ENCODE data around the gene HYPK. TPM values are rescaled to one million over a fixed set of nuclear protein-coding genes. Genes with fewer than 3 reads are reported as not detected.
A peak's percentile ranks its signal among the peaks of the same experiment; 100 is the strongest.

The HYPK gene
- total RNA-seq, 1 donor from 2014 or later, result 6.5 TPM

DNA sequence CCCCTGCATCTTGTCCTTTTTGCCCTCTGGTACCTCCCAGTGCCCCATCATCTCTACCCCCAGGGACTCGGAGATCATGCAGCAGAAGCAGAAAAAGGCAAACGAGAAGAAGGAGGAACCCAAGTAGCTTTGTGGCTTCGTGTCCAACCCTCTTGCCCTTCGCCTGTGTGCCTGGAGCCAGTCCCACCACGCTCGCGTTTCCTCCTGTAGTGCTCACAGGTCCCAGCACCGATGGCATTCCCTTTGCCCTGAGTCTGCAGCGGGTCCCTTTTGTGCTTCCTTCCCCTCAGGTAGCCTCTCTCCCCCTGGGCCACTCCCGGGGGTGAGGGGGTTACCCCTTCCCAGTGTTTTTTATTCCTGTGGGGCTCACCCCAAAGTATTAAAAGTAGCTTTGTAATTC is 6.8 kb upstream of the HYPK start:
- no peak for DNase-seq (ENCODE audit: low spot score)
- Mint-ChIP-seq H3K4me1 (ENCODE audit: unreplicated experiment) (peaks cover 38% of the 10 kb centered on the region), H3K4me3 (ENCODE audit: unreplicated experiment) (peak overlapping the region; percentile 99), H3K36me3 (ENCODE audit: low read depth, unreplicated experiment) (peaks cover 48% of the 10 kb centered on the region), H3K27ac (ENCODE audit: unreplicated experiment) (peak overlapping the region; percentile 98), H3K27me3 (ENCODE audit: unreplicated experiment) (peaks cover 27% of the 10 kb centered on the region), H3K9me3 (ENCODE audit: unreplicated experiment) (no peaks in the 10 kb centered on the region)
- TF ChIP-seq, protein P1, sequence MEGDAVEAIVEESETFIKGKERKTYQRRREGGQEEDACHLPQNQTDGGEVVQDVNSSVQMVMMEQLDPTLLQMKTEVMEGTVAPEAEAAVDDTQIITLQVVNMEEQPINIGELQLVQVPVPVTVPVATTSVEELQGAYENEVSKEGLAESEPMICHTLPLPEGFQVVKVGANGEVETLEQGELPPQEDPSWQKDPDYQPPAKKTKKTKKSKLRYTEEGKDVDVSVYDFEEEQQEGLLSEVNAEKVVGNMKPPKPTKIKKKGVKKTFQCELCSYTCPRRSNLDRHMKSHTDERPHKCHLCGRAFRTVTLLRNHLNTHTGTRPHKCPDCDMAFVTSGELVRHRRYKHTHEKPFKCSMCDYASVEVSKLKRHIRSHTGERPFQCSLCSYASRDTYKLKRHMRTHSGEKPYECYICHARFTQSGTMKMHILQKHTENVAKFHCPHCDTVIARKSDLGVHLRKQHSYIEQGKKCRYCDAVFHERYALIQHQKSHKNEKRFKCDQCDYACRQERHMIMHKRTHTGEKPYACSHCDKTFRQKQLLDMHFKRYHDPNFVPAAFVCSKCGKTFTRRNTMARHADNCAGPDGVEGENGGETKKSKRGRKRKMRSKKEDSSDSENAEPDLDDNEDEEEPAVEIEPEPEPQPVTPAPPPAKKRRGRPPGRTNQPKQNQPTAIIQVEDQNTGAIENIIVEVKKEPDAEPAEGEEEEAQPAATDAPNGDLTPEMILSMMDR (IDR thresholded peaks at IDR 0.05; ENCODE audit: unreplicated experiment), result no peak

DNA sequence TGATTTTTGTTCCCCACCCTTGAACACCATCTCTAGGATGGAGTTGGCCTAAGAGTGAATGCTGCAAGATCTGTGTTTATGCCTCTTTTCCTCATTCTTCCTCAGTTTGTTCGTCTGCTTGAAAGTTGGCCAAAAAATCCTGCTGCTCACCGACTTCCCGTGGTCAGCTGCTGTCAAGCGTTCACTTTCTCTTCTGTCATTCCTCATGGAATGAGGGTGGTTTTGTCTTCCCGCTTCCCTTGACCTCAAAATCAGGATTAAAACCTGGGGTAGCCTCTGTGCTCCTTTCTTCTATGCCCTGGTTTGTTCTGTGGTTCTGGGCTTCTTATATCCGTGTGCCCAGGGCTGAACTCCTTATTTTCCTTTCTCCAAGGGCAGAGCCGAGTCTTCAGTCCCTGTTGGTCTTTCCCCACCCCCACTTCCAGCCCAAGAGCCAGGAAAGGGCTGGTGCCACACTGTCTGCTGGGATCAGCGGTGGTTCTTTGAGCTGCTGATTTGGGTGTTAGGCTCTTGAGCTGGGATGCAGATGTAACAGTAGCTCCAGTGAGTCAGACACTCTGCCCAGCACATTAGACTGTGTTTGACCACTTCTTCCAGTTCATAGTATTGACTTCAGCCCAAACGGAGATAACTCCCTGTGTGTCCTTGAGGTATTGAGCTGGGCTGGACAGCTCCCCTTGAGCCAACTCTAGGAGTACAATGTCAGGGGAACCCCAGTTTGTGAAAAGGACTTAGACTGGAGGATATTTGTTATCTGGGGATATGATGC is 5.9 kb upstream of the HYPK start:
- no peak for DNase-seq (ENCODE audit: low spot score)
- no peaks in the 10 kb centered on the region for H3K9me3 Mint-ChIP-seq (ENCODE audit: unreplicated experiment)
- H3K4me3 Mint-ChIP-seq (ENCODE audit: unreplicated experiment), result peak overlapping the region; percentile 99
- peak overlapping the region; percentile 9 for H3K27ac Mint-ChIP-seq (ENCODE audit: unreplicated experiment)
- TF ChIP-seq, protein P1 (IDR thresholded peaks at IDR 0.05; ENCODE audit: unreplicated experiment), result no peak
- H3K36me3 Mint-ChIP-seq (ENCODE audit: low read depth, unreplicated experiment), result peaks cover 53% of the 10 kb centered on the region
- peaks cover 28% of the 10 kb centered on the region for H3K27me3 Mint-ChIP-seq (ENCODE audit: unreplicated experiment)
- peaks cover 43% of the 10 kb centered on the region for H3K4me1 Mint-ChIP-seq (ENCODE audit: unreplicated experiment)

DNA sequence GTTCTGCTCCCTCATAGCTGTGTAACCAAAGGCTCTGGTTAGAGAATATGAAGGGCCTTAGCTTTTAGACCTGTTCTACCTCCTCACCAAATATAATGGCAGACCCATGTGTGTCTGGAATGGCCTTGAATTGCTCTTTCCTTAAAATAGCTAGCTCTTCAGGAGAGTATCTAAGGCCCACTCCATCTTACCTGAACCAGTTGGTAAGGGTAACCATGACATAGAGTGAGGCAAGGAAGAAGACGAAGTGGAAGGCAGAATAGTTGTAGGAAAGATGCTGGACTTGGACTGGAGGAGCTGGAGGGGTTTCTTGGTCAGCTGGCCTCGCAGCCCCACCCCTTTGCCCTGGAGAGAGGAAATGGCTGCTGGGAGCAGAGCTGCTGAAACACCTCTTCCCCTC is 5.2 kb upstream of the HYPK start:
- H3K9me3 Mint-ChIP-seq (ENCODE audit: unreplicated experiment), result no peaks in the 10 kb centered on the region
- TF ChIP-seq, protein P1 (IDR thresholded peaks at IDR 0.05; ENCODE audit: unreplicated experiment), result no peak
- peaks cover 47% of the 10 kb centered on the region for H3K4me1 Mint-ChIP-seq (ENCODE audit: unreplicated experiment)
- H3K36me3 Mint-ChIP-seq (ENCODE audit: low read depth, unreplicated experiment), result peaks cover 61% of the 10 kb centered on the region
- no peak for DNase-seq (ENCODE audit: low spot score)
- peak overlapping the region; percentile 72 for H3K4me3 Mint-ChIP-seq (ENCODE audit: unreplicated experiment)
- no peak overlapping the region for H3K27ac Mint-ChIP-seq (ENCODE audit: unreplicated experiment)
- peaks cover 29% of the 10 kb centered on the region for H3K27me3 Mint-ChIP-seq (ENCODE audit: unreplicated experiment)

DNA sequence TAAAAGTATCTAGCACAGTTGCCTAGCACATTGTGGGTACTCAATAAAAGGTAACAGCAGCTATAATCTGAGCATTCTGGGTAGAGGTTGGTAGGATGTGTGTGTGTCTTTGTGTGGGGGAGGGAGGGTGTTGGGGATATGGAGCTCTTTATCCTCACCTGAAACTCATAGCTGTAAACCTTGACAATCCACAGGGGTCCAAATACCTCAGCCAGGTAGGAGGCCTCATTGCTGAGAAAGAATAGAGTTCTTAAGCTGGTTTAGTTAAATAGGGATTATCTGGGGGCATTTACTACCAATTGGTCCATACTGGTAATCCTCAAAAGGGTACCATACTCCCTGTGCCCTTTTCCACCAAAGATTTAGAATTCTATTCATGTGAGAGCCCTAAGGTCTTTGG is 4.4 kb upstream of the HYPK start:
- TF ChIP-seq, protein P1 (IDR thresholded peaks at IDR 0.05; ENCODE audit: unreplicated experiment), result no peak
- H3K36me3 Mint-ChIP-seq (ENCODE audit: low read depth, unreplicated experiment), result peaks cover 63% of the 10 kb centered on the region
- H3K4me3 Mint-ChIP-seq (ENCODE audit: unreplicated experiment), result peak overlapping the region; percentile 72
- peaks cover 54% of the 10 kb centered on the region for H3K4me1 Mint-ChIP-seq (ENCODE audit: unreplicated experiment)
- H3K27me3 Mint-ChIP-seq (ENCODE audit: unreplicated experiment), result peaks cover 32% of the 10 kb centered on the region
- DNase-seq (ENCODE audit: low spot score), result no peak
- no peak overlapping the region for H3K27ac Mint-ChIP-seq (ENCODE audit: unreplicated experiment)
- no peaks in the 10 kb centered on the region for H3K9me3 Mint-ChIP-seq (ENCODE audit: unreplicated experiment)

DNA sequence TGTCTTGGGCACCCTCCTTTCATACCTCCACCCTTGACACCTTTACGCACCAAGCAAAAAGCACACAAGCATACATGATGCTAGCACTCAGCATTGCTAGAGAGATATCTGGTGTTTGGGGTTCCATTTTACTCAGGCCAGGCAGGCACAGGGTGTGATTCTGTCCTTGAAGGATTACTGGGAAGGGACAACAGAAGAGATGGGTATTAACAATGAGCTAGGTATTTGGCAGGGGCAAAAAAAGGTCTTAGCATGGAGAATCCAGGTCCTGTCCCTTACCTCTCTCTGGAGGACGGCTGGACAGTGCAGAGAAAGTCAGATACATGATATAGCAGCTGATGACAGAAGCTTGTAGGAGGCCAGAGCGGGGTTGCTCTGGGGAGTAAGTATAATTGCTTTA is 3.8 kb upstream of the HYPK start:
- Mint-ChIP-seq H3K9me3 (ENCODE audit: unreplicated experiment) (no peaks in the 10 kb centered on the region), H3K27ac (ENCODE audit: unreplicated experiment) (peak overlapping the region; percentile 52), H3K36me3 (ENCODE audit: low read depth, unreplicated experiment) (peaks cover 63% of the 10 kb centered on the region), H3K4me3 (ENCODE audit: unreplicated experiment) (peak overlapping the region; percentile 72), H3K27me3 (ENCODE audit: unreplicated experiment) (peaks cover 29% of the 10 kb centered on the region), H3K4me1 (ENCODE audit: unreplicated experiment) (peaks cover 56% of the 10 kb centered on the region)
- no peak for DNase-seq (ENCODE audit: low spot score)
- TF ChIP-seq, protein P1 (IDR thresholded peaks at IDR 0.05; ENCODE audit: unreplicated experiment), result no peak

All from endothelial cell (in vitro differentiated cells).